H1 (cell line): Measurements from ENCODE around the gene CAPN13. TPM values are rescaled to one million over a fixed set of nuclear protein-coding genes. Genes with fewer than 3 reads are reported as not detected.

Experiments used
- CTCF ChIA-PET: fragments of 300-600 bp; sonication (Branson Sonifier 250); formaldehyde crosslinking; loops from one replicate; lab custom pipeline; 2021; ENCODE audit not compliant: partially characterized antibody; lab: Charles Lee
- POLR2A ChIA-PET: fragments of 300-600 bp; sonication (Branson Sonifier 250); formaldehyde crosslinking; loops from one replicate; lab custom pipeline; 2021; ENCODE audit warnings: inconsistent platforms; ENCODE audit not compliant: partially characterized antibody; lab: Charles Lee
- DNase-seq, 2 experiments: peaks; one replicate each; pipeline versions ENCODE4 v3.0.0 to v3.0.0-alpha.2; 2010 to 2022; ENCODE audit warnings: low spot score in 2 of 2, low read depth in 1 of 2, mixed read lengths in 1 of 2
- FAIRE-seq: peaks from 2 replicates; lab custom pipeline; 2011; peaks lifted over from hg19 to GRCh38; lab: Jason Lieb, UNC
- H2AFZ ChIP-seq: 2 replicates; pipeline ENCODE4 v1.8.1; 2012; ENCODE audit warnings: low read length, inconsistent platforms
- H2AK5ac ChIP-seq: 2 replicates; pipeline ENCODE4 v1.6.1; 2013; ENCODE audit warnings: low read depth, low read length
- H2BK120ac ChIP-seq: replicated peaks from 2 replicates; pipeline ENCODE3; 2013; ENCODE audit warnings: low read depth, low read length, inconsistent platforms
- H2BK12ac ChIP-seq: 2 replicates; pipeline ENCODE4 v1.6.1; 2013; ENCODE audit warnings: low read depth, low read length
- H2BK15ac ChIP-seq: 2 replicates; pipeline ENCODE4 v1.6.1; 2013; ENCODE audit warnings: low read length
- H2BK20ac ChIP-seq: 2 replicates; pipeline ENCODE4 v1.6.1; 2013; ENCODE audit warnings: low read length
- H2BK5ac ChIP-seq: 2 replicates; pipeline ENCODE4 v1.6.1; 2013; ENCODE audit warnings: low read depth, low read length
- H3K14ac ChIP-seq: 2 replicates; pipeline ENCODE4 v1.6.1; 2013; ENCODE audit warnings: inconsistent platforms; ENCODE audit not compliant: insufficient read length
- H3K18ac ChIP-seq: 2 replicates; pipeline ENCODE4 v1.6.1; 2013; ENCODE audit warnings: low read length; ENCODE audit errors: extremely low read depth
- H3K23ac ChIP-seq: 2 replicates; pipeline ENCODE4 v1.6.1; 2013; ENCODE audit warnings: inconsistent platforms; ENCODE audit not compliant: insufficient read length
- H3K23me2 ChIP-seq: 2 replicates; pipeline ENCODE4 v1.6.1; 2013; ENCODE audit warnings: low read depth, low read length
- H3K27ac ChIP-seq: 2 replicates; pipeline ENCODE4 v1.6.1; 2011; ENCODE audit warnings: low read depth, low read length, inconsistent platforms
- H3K27me3 ChIP-seq, 4 experiments: replicated peaks in 1 of 4; 1 replicate in 1 of 4; 2 replicates in 3 of 4; pipeline versions ENCODE4 v1.6.1 to v1.8.1; 2011 to 2013; ENCODE audit warnings: low read length in 3 of 4, mild to moderate bottlenecking in 3 of 4, inconsistent platforms in 2 of 4, mixed read lengths in 2 of 4, moderate library complexity in 1 of 4; ENCODE audit not compliant: control insufficient read depth in 3 of 4, insufficient read depth in 3 of 4; ENCODE audit errors: extremely low read depth in 1 of 4
- H3K36me3 ChIP-seq, 4 experiments: 2 replicates each; pipeline versions ENCODE4 v1.6.1 to v1.8.1; 2011 to 2013; ENCODE audit warnings: mild to moderate bottlenecking in 4 of 4, low read length in 3 of 4, moderate library complexity in 2 of 4, control low read depth in 1 of 4, inconsistent platforms in 1 of 4; ENCODE audit not compliant: insufficient read depth in 4 of 4, control insufficient read depth in 2 of 4
- H3K4ac ChIP-seq: replicated peaks from 2 replicates; pipeline ENCODE3; 2013; ENCODE audit warnings: low read length, low read depth, mixed read lengths, inconsistent platforms; ENCODE audit not compliant: insufficient read length
- H3K4me1 ChIP-seq, 4 experiments: replicated peaks in 1 of 4; 1 replicate in 1 of 4; 2 replicates in 3 of 4; pipeline versions ENCODE4 v1.6.1 to v1.8.1; 2011 to 2013; ENCODE audit warnings: low read length in 3 of 4, inconsistent platforms in 2 of 4, mixed read lengths in 1 of 4; ENCODE audit not compliant: insufficient read depth in 4 of 4, control insufficient read depth in 3 of 4
- H3K4me2 ChIP-seq, 2 experiments: 2 replicates each; pipeline versions ENCODE4 v1.6.1 to v1.8.1; 2011 to 2013; ENCODE audit warnings: low read depth in 2 of 2, low read length in 2 of 2, control low read depth in 1 of 2, inconsistent platforms in 1 of 2, mild to moderate bottlenecking in 1 of 2; ENCODE audit not compliant: insufficient read depth in 1 of 2
- H3K4me3 ChIP-seq, 4 experiments: fragments of 200-600, 300-600 bp in 1 of 4; sonication (generic), shearing (Covaris generic), sonication (Bioruptor Twin) in 1 of 4; 2 replicates each; pipeline versions ENCODE4 v1.5.1 to v1.8.1; 2011 to 2016; ENCODE audit warnings: low read length in 4 of 4, low read depth in 3 of 4, control low read depth in 2 of 4, inconsistent platforms in 2 of 4, mild to moderate bottlenecking in 2 of 4, mixed read lengths in 1 of 4, moderate library complexity in 1 of 4; ENCODE audit not compliant: insufficient read depth in 2 of 4; ENCODE audit errors: extremely low read depth in 1 of 4
- H3K56ac ChIP-seq: replicated peaks from 2 replicates; pipeline ENCODE3; 2013; ENCODE audit warnings: low read depth, mild to moderate bottlenecking, mixed read lengths, low read length, inconsistent platforms; ENCODE audit not compliant: insufficient read length
- H3K79me1 ChIP-seq: 2 replicates; pipeline ENCODE4 v1.6.1; 2013; ENCODE audit warnings: low read depth, low read length, control low read depth
- H3K79me2 ChIP-seq, 2 experiments: 2 replicates each; pipeline versions ENCODE4 v1.6.1 to v1.8.1; 2012 to 2013; ENCODE audit warnings: low read length in 2 of 2, mild to moderate bottlenecking in 2 of 2, inconsistent platforms in 1 of 2; ENCODE audit not compliant: insufficient read depth in 2 of 2, control insufficient read depth in 1 of 2
- H3K9ac ChIP-seq, 4 experiments: replicated peaks in 1 of 4; 1 replicate in 1 of 4; 2 replicates in 3 of 4; pipeline versions ENCODE4 v1.6.1 to v1.8.1; 2011 to 2013; ENCODE audit warnings: low read depth in 3 of 4, low read length in 3 of 4, control low read depth in 2 of 4, mild to moderate bottlenecking in 2 of 4, moderate library complexity in 2 of 4, inconsistent platforms in 1 of 4; ENCODE audit errors: extremely low read depth in 1 of 4
- H3K9me3 ChIP-seq, 2 experiments: 2 replicates each; pipeline versions ENCODE4 v1.6.1 to v1.8.1; 2012 to 2013; ENCODE audit warnings: mild to moderate bottlenecking in 2 of 2, moderate library complexity in 2 of 2, control low read depth in 1 of 2, inconsistent platforms in 1 of 2, low read depth in 1 of 2, low read length in 1 of 2, mixed read lengths in 1 of 2; ENCODE audit not compliant: insufficient read depth in 2 of 2
- H4K20me1 ChIP-seq, 2 experiments: replicated peaks in 1 of 2; 2 replicates each; pipeline versions ENCODE3 to v1.8.1; 2011 to 2013; ENCODE audit warnings: inconsistent platforms in 2 of 2, low read length in 2 of 2, mild to moderate bottlenecking in 1 of 2; ENCODE audit not compliant: insufficient read depth in 2 of 2, control insufficient read depth in 1 of 2
- H4K5ac ChIP-seq: 2 replicates; pipeline ENCODE4 v1.6.1; 2013; ENCODE audit warnings: low read length, low read depth, mixed read lengths, inconsistent platforms; ENCODE audit not compliant: insufficient read length
- H4K8ac ChIP-seq: 2 replicates; pipeline ENCODE4 v1.8.0; 2013; ENCODE audit warnings: mild to moderate bottlenecking, moderate library complexity, low read length, inconsistent platforms; ENCODE audit not compliant: insufficient read depth; ENCODE audit errors: extremely low read depth
- H4K91ac ChIP-seq: replicated peaks from 2 replicates; pipeline ENCODE3; 2013; ENCODE audit warnings: low read length, mixed read lengths, inconsistent platforms; ENCODE audit not compliant: insufficient read length
- BCL11A ChIP-seq, 2 experiments: IDR thresholded peaks; one replicate each; pipeline ENCODE4 v1.6.1; 2011; ENCODE audit warnings: low read depth in 2 of 2, low read length in 2 of 2, mild to moderate bottlenecking in 2 of 2
- CREB1 ChIP-seq: IDR thresholded peaks from 2 replicates; pipeline ENCODE4 v1.6.1; 2012; ENCODE audit warnings: inconsistent platforms
- RBBP5 ChIP-seq: IDR thresholded peaks from 2 replicates; pipeline ENCODE4 v1.7.1; 2012; ENCODE audit warnings: low read depth, mild to moderate bottlenecking, inconsistent platforms, low read length, moderate library complexity, borderline replicate concordance
- RNF2 ChIP-seq: fragments of 200-900, 300-1000 bp; sonication (generic); IDR thresholded peaks from 2 replicates; pipeline ENCODE4 v1.7.1; 2016; ENCODE audit warnings: borderline replicate concordance, low read depth, mild to moderate bottlenecking, antibody characterized with exemption, low read length; ENCODE audit not compliant: poor library complexity, severe bottlenecking; ENCODE audit errors: missing control alignments
- SP1 ChIP-seq: IDR thresholded peaks from 2 replicates; pipeline ENCODE4 v1.6.1; 2011; ENCODE audit warnings: low read depth, low read length
- TBP ChIP-seq: IDR thresholded peaks from 2 replicates; pipeline ENCODE4 v1.6.1; 2011; ENCODE audit warnings: low read depth, low read length, improper control_type of control experiment
- WGBS, 2 experiments: shearing (Covaris generic) in 1 of 2; methylation state at CpG; one replicate each; pipeline versions ENCODE4 v1.1.6 to v1.1.7; 2013 to 2015; ENCODE audit warnings: low lambda C conversion rate in 2 of 2, mixed read lengths in 2 of 2, inconsistent platforms in 1 of 2, low coverage in 1 of 2, missing lambda C conversion rate in 1 of 2; ENCODE audit not compliant: insufficient replicate concordance in 2 of 2, insufficient coverage in 1 of 2, insufficient read length in 1 of 2; ENCODE audit errors: extremely low coverage in 1 of 2, missing lambda C conversion rate in 1 of 2; 5-methylcytosine and 5-hydroxymethylcytosine counted together
- polyA plus RNA-seq, 7 experiments: library from polyadenylated mRNA; depleted of rRNA in 3 of 7; stranded (reverse) in 5 of 7; unstranded in 2 of 7; fragments of >200 nt in 5 of 7; fragments of 200-250 nt in 2 of 7; gene quantifications; 1 replicate in 5 of 7; 2 replicates in 1 of 7; 4 replicates in 1 of 7; pipeline versions ENCODE4 v1.2.1 to v1.2.3, GENCODE V29; 2011 to 2013; ENCODE audit warnings: missing spikeins in 2 of 7, mixed read lengths in 2 of 7
- total RNA-seq: library from RNA; stranded (reverse); fragmentation: NEBNext Ultra II Directional; extraction: Animal tissue kit (Norgen Biotek cat#: 25700); gene quantifications from 2 replicates; pipeline ENCODE4 v1.2.1, GENCODE V29; 2021
- TF ChIP-seq, protein P1 (sequence below): IDR thresholded peaks from 2 replicates; pipeline ENCODE4 v1.6.1; 2012; ENCODE audit warnings: inconsistent platforms

The CAPN13 gene
- total and polyA plus RNA-seq, 2 of the 8 experiments (the other 6 are each of a cell fraction or from before 2014, with no cell fraction given), result 2.4 TPM

DNA sequence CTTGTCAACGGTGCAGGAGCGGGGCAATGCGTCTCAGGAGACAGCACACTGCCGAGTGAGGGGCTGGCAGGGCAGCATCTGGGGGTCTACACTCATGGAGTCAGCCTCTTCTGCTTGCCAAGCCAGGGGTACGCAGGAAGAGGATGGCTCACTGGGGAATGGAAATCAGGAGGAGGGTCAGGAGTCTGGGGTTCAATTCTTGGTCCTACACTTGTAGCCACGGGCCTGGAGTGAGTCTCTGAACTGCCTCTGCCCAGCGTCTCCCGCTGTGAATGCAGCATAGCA is 70.0 kb downstream of the CAPN13 start:
- H4K5ac ChIP-seq, result no peak overlapping the region
- no peak for TF ChIP-seq CREB1
- no peak for TF ChIP-seq BCL11A (IDR thresholded peaks at IDR 0.05; ENCODE audit: low read depth in 2 of 2, low read length in 2 of 2)
- no peak for TF ChIP-seq RNF2
- TF ChIP-seq RBBP5, result no peak
- no peak for TF ChIP-seq TBP
- TF ChIP-seq, protein P1, sequence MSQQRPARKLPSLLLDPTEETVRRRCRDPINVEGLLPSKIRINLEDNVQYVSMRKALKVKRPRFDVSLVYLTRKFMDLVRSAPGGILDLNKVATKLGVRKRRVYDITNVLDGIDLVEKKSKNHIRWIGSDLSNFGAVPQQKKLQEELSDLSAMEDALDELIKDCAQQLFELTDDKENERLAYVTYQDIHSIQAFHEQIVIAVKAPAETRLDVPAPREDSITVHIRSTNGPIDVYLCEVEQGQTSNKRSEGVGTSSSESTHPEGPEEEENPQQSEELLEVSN, result no peak
- TF ChIP-seq SP1, result no peak
- H3K27me3 ChIP-seq, result no peaks in the 10 kb centered on the region
- no peak overlapping the region for H2AFZ ChIP-seq
- H3K18ac ChIP-seq, result no peak overlapping the region
- H3K4me3 ChIP-seq, result no peak overlapping the region
- no peaks in the 10 kb centered on the region; the same call in 1 of the 2 replicates for H3K79me1 ChIP-seq
- no peak overlapping the region for H3K27ac ChIP-seq
- H2BK5ac ChIP-seq, result no peak overlapping the region
- no peak overlapping the region for H2BK12ac ChIP-seq
- no peak overlapping the region for H2AK5ac ChIP-seq
- H3K4ac ChIP-seq, result no peak overlapping the region
- H3K14ac ChIP-seq, result no peak overlapping the region
- no peaks in the 10 kb centered on the region for H3K9me3 ChIP-seq
- H4K91ac ChIP-seq, result no peak overlapping the region
- H3K23ac ChIP-seq, result no peak overlapping the region
- H3K9ac ChIP-seq, result no peak overlapping the region
- no peak overlapping the region for H2BK120ac ChIP-seq
- no peaks in the 10 kb centered on the region; the same call in 1 of the 2 replicates for H3K23me2 ChIP-seq
- H3K56ac ChIP-seq, result no peak overlapping the region
- ChIA-PET POLR2A (no interaction called here), CTCF (no interaction called here)
- H3K4me1 ChIP-seq, result peaks cover 0 to 2% (median 0%) of the 10 kb centered on the region in 4 experiments; a peak in 1 of 7 replicates
- H2BK15ac ChIP-seq, result no peak overlapping the region
- H3K36me3 ChIP-seq, result no peaks in the 10 kb centered on the region
- H4K8ac ChIP-seq, result no peak overlapping the region
- FAIRE-seq (no peak), DNase-seq (no peak)
- H3K79me2 ChIP-seq, result no peaks in the 10 kb centered on the region
- H4K20me1 ChIP-seq, result no peaks in the 10 kb centered on the region
- WGBS, 2 experiments, result 92% methylated on average over 8 of the region's 8 CpGs; no CpG with 5 or more reads in 1 of the 2 experiments
- H3K4me2 ChIP-seq, result no peak overlapping the region
- no peak overlapping the region for H2BK20ac ChIP-seq
